H1 (cell line): ENCODE data around the gene ZFAND2B. TPM values are rescaled to one million over a fixed set of nuclear protein-coding genes. Genes with fewer than 3 reads are reported as not detected.

Experiments
- BACH1 ChIP-seq: IDR thresholded peaks from 2 replicates; pipeline ENCODE4 v1.6.1; 2012; ENCODE audit warnings: low read length, improper control_type of control experiment
- CEBPB ChIP-seq: IDR thresholded peaks from 2 replicates; pipeline ENCODE4 v1.6.1; 2012; ENCODE audit warnings: low read depth, low read length
- EGR1 ChIP-seq: IDR thresholded peaks from 2 replicates; pipeline ENCODE4 v1.6.1; 2011; ENCODE audit warnings: low read depth, low read length, borderline replicate concordance
- KDM5A ChIP-seq: fragments of 200-600 bp; IDR thresholded peaks from 2 replicates; pipeline ENCODE4 v1.7.1; 2012; ENCODE audit warnings: mild to moderate bottlenecking, low read length, inconsistent platforms, mixed read lengths
- NRF1 ChIP-seq: IDR thresholded peaks from 2 replicates; pipeline ENCODE4 v1.6.1; 2011; ENCODE audit warnings: mild to moderate bottlenecking, low read depth, low read length, improper control_type of control experiment
- PHF8 ChIP-seq: fragments of 200-600 bp; sonication (generic); conservative IDR thresholded peaks from 2 replicates; pipeline ENCODE4 v1.7.1; 2012; ENCODE audit warnings: low read depth, mild to moderate bottlenecking, inconsistent platforms, low read length, moderate library complexity
- SP1 ChIP-seq: IDR thresholded peaks from 2 replicates; pipeline ENCODE4 v1.6.1; 2011; ENCODE audit warnings: low read depth, low read length
- YY1 ChIP-seq: IDR thresholded peaks from 2 replicates; pipeline ENCODE4 v1.6.1; 2011; ENCODE audit warnings: low read depth, mild to moderate bottlenecking, low read length
- polyA plus RNA-seq, 7 experiments: library from polyadenylated mRNA; depleted of rRNA in 3 of 7; stranded (reverse) in 5 of 7; unstranded in 2 of 7; fragments of >200 nt in 5 of 7; fragments of 200-250 nt in 2 of 7; gene quantifications; 1 replicate in 5 of 7; 2 replicates in 1 of 7; 4 replicates in 1 of 7; pipeline versions ENCODE4 v1.2.1 to v1.2.3, GENCODE V29; 2011 to 2013; ENCODE audit warnings: missing spikeins in 2 of 7, mixed read lengths in 2 of 7
- total RNA-seq: library from RNA; stranded (reverse); fragmentation: NEBNext Ultra II Directional; extraction: Animal tissue kit (Norgen Biotek cat#: 25700); gene quantifications from 2 replicates; pipeline ENCODE4 v1.2.1, GENCODE V29; 2021

ZFAND2B gene
- total and polyA plus RNA-seq, 2 of the 8 experiments (the other 6 are each of a cell fraction or from before 2014, with no cell fraction given): 16.0 to 17.9 TPM

GRCh38 chr2:219225350-219225749 lies 18.8 kb downstream of the ZFAND2B start (continued):
- no peak for TF ChIP-seq KDM5A
- no peak for TF ChIP-seq CEBPB
- TF ChIP-seq YY1: no peak
- TF ChIP-seq BACH1: no peak
- TF ChIP-seq SP1: no peak
- no peak for TF ChIP-seq PHF8
- no peak for TF ChIP-seq EGR1
- TF ChIP-seq NRF1: no peak
